ACC112 (cell line): ENCODE data around the gene USP32.
A peak's percentile ranks its signal among the peaks of the same experiment; 100 is the strongest.

Source experiments
- H2AFZ ChIP-seq: fragments of 200-600 bp; sonication (generic); one replicate; pipeline ENCODE4 v1.6.0; 2017; ENCODE audit warnings: antibody characterized with exemption, low read length; ENCODE audit not compliant: unreplicated experiment
- H3K27ac ChIP-seq: fragments of 200-600 bp; sonication (generic); 2 replicates; pipeline ENCODE4 v1.5.1; 2014; ENCODE audit warnings: low read depth, mild to moderate bottlenecking, antibody characterized with exemption, low read length, moderate library complexity
- H3K27me3 ChIP-seq: fragments of 200-600 bp; sonication (generic); 2 replicates; pipeline ENCODE4 v1.6.1; 2014; ENCODE audit warnings: mild to moderate bottlenecking, antibody characterized with exemption, low read length, moderate library complexity, mixed read lengths; ENCODE audit not compliant: insufficient read depth
- H3K36me3 ChIP-seq: fragments of 200-600 bp; sonication (generic); 2 replicates; pipeline ENCODE4 v1.6.1; 2016; ENCODE audit warnings: mild to moderate bottlenecking, antibody characterized with exemption, low read length, moderate library complexity, mixed read lengths; ENCODE audit not compliant: insufficient read depth
- H3K4me1 ChIP-seq: fragments of 200-600 bp; sonication (generic); one replicate; pipeline ENCODE4 v1.6.1; 2016; ENCODE audit warnings: low read length, mixed read lengths; ENCODE audit not compliant: insufficient read depth, unreplicated experiment, control insufficient read depth
- H3K4me3 ChIP-seq: fragments of 200-600 bp; sonication (generic); 2 replicates; pipeline ENCODE4 v1.5.1; 2014; ENCODE audit warnings: mild to moderate bottlenecking, low read depth, low read length
- H3K79me2 ChIP-seq: fragments of 200-600 bp; sonication (generic); one replicate; pipeline ENCODE4 v1.6.0; 2016; ENCODE audit warnings: low read length; ENCODE audit not compliant: control insufficient read depth, unreplicated experiment, insufficient read depth

USP32 gene

GRCh38 chr17:60371818-60372510 lies 20.0 kb downstream of the USP32 start:
- Histone ChIP-seq H3K36me3 (no peaks in the 10 kb centered on the region), H3K27me3 (no peaks in the 10 kb centered on the region), H2AFZ (no peak overlapping the region), H3K27ac (no peak overlapping the region), H3K4me3 (no peak overlapping the region), H3K79me2 (peaks cover 48% of the 10 kb centered on the region), H3K4me1 (peaks cover 8% of the 10 kb centered on the region)

- peaks cover 52% of the 10 kb centered on the region for H3K79me2 ChIP-seq
- H3K4me3 ChIP-seq, result no peak overlapping the region
- no peak overlapping the region for H2AFZ ChIP-seq
- H3K27me3 ChIP-seq, result no peaks in the 10 kb centered on the region
- H3K36me3 ChIP-seq, result no peaks in the 10 kb centered on the region
- H3K4me1 ChIP-seq, result peaks cover 8% of the 10 kb centered on the region
- no peak overlapping the region for H3K27ac ChIP-seq
Observed at GRCh38 chr17:60371416-60371815, 20.5 kb downstream of the USP32 start.

GRCh38 chr17:60369727-60370126 lies 22.2 kb downstream of the USP32 start:
- Histone ChIP-seq H2AFZ (no peak overlapping the region), H3K4me3 (no peak overlapping the region), H3K27me3 (no peaks in the 10 kb centered on the region), H3K27ac (no peak overlapping the region), H3K79me2 (peaks cover 59% of the 10 kb centered on the region), H3K36me3 (no peaks in the 10 kb centered on the region), H3K4me1 (peaks cover 8% of the 10 kb centered on the region)

GRCh38 chr17:60363700-60364405 lies 28.1 kb downstream of the USP32 start:
- no peaks in the 10 kb centered on the region for H3K27me3 ChIP-seq
- peaks cover 52% of the 10 kb centered on the region for H3K79me2 ChIP-seq
- H3K36me3 ChIP-seq, result no peaks in the 10 kb centered on the region
- no peak overlapping the region for H3K27ac ChIP-seq
- H3K4me1 ChIP-seq, result no peaks in the 10 kb centered on the region
- no peak overlapping the region for H2AFZ ChIP-seq
- H3K4me3 ChIP-seq, result no peak overlapping the region

GRCh38 chr17:60362329-60362728 lies 29.6 kb downstream of the USP32 start:
- Histone ChIP-seq H3K79me2 (peaks cover 38% of the 10 kb centered on the region), H3K4me3 (no peak overlapping the region)

GRCh38 chr17:60361889-60362288 lies 30.0 kb downstream of the USP32 start:
- Histone ChIP-seq H3K4me3 (no peak overlapping the region), H3K79me2 (peaks cover 36% of the 10 kb centered on the region), H3K4me1 (peaks cover 4% of the 10 kb centered on the region), H3K27me3 (no peaks in the 10 kb centered on the region), H3K36me3 (no peaks in the 10 kb centered on the region), H3K27ac (no peak overlapping the region), H2AFZ (no peak overlapping the region)

More at GRCh38 chr17:60362329-60362728, 29.6 kb downstream of the USP32 start:
- H2AFZ ChIP-seq, result no peak overlapping the region
- no peaks in the 10 kb centered on the region for H3K4me1 ChIP-seq
- no peaks in the 10 kb centered on the region for H3K27me3 ChIP-seq
- H3K27ac ChIP-seq, result no peak overlapping the region
- no peaks in the 10 kb centered on the region for H3K36me3 ChIP-seq

GRCh38 chr17:60359415-60359814 lies 32.5 kb downstream of the USP32 start:
- peaks cover 41% of the 10 kb centered on the region for H3K79me2 ChIP-seq

GRCh38 chr17:60358606-60359225 lies 33.2 kb downstream of the USP32 start:
- Histone ChIP-seq H3K27ac (no peak overlapping the region), H3K79me2 (peaks cover 36% of the 10 kb centered on the region)

More at GRCh38 chr17:60359415-60359814, 32.5 kb downstream of the USP32 start:
- H3K4me1 ChIP-seq, result peaks cover 27% of the 10 kb centered on the region
- no peak overlapping the region for H2AFZ ChIP-seq
- no peaks in the 10 kb centered on the region for H3K36me3 ChIP-seq
- no peak overlapping the region for H3K27ac ChIP-seq
- H3K4me3 ChIP-seq, result no peak overlapping the region
- H3K27me3 ChIP-seq, result no peaks in the 10 kb centered on the region

GRCh38 chr17:60356940-60357339 lies 35.0 kb downstream of the USP32 start:
- Histone ChIP-seq H3K4me1 (peaks cover 40% of the 10 kb centered on the region), H3K79me2 (peaks cover 48% of the 10 kb centered on the region)

More at GRCh38 chr17:60358606-60359225, 33.2 kb downstream of the USP32 start:
- no peaks in the 10 kb centered on the region for H3K27me3 ChIP-seq
- H2AFZ ChIP-seq, result no peak overlapping the region
- peaks cover 34% of the 10 kb centered on the region for H3K4me1 ChIP-seq
- no peaks in the 10 kb centered on the region for H3K36me3 ChIP-seq
- no peak overlapping the region for H3K4me3 ChIP-seq

GRCh38 chr17:60355663-60356594 lies 36.0 kb downstream of the USP32 start:
- Histone ChIP-seq H3K27me3 (no peaks in the 10 kb centered on the region), H3K79me2 (peaks cover 51% of the 10 kb centered on the region), H3K4me1 (peaks cover 40% of the 10 kb centered on the region), H3K27ac (no peak overlapping the region), H3K36me3 (no peaks in the 10 kb centered on the region), H2AFZ (no peak overlapping the region), H3K4me3 (no peak overlapping the region)

More at GRCh38 chr17:60356940-60357339, 35.0 kb downstream of the USP32 start:
- no peak overlapping the region for H2AFZ ChIP-seq
- peak overlapping the region; percentile 51; the same call in 1 of the 2 replicates for H3K27ac ChIP-seq
- H3K4me3 ChIP-seq, result no peak overlapping the region
- H3K36me3 ChIP-seq, result no peaks in the 10 kb centered on the region
- H3K27me3 ChIP-seq, result no peaks in the 10 kb centered on the region
